Esophagus (tissue), 2 donors: ENCODE measurements around the gene PRRC2A. TPM values are rescaled to one million over a fixed set of nuclear protein-coding genes. Genes with fewer than 3 reads are reported as not detected.

Source experiments
- H3K27ac ChIP-seq, 2 donors: one replicate each; pipeline ENCODE4 v1.5.1; 2013; ENCODE audit warnings: low read depth in 2 of 2, mild to moderate bottlenecking in 2 of 2, inconsistent platforms in 1 of 2, low read length in 1 of 2, moderate library complexity in 1 of 2
- H3K27me3 ChIP-seq, 2 donors: one replicate each; pipeline ENCODE4 v1.6.1; 2013; ENCODE audit warnings: low read length in 2 of 2, control low read depth in 1 of 2, mild to moderate bottlenecking in 1 of 2; ENCODE audit not compliant: insufficient read depth in 2 of 2, control insufficient read depth in 1 of 2
- H3K36me3 ChIP-seq, 2 donors: one replicate each; pipeline ENCODE4 v1.6.1; 2013; ENCODE audit warnings: low read length in 1 of 2; ENCODE audit not compliant: control insufficient read depth in 2 of 2, insufficient read depth in 2 of 2
- H3K4me1 ChIP-seq, 2 donors: one replicate each; pipeline ENCODE4 v1.6.1; 2013; ENCODE audit warnings: low read length in 1 of 2; ENCODE audit not compliant: control insufficient read depth in 2 of 2, insufficient read depth in 2 of 2
- H3K4me3 ChIP-seq, 2 donors: one replicate each; pipeline ENCODE4 v1.5.1; 2013; ENCODE audit warnings: low read length in 2 of 2, mild to moderate bottlenecking in 2 of 2, low read depth in 1 of 2, moderate library complexity in 1 of 2
- H3K9me3 ChIP-seq, 2 donors: one replicate each; pipeline ENCODE4 v1.6.1; 2013; ENCODE audit warnings: mild to moderate bottlenecking in 2 of 2, low read depth in 1 of 2, low read length in 1 of 2, moderate library complexity in 1 of 2; ENCODE audit not compliant: control insufficient read depth in 2 of 2, insufficient read depth in 1 of 2
- WGBS, 2 donors: extraction: QIAGEN DNeasy Blood & Tissue Kit; methylation state at CpG; one replicate each; pipeline ENCODE4 v1.1.7; 2013; 5-methylcytosine and 5-hydroxymethylcytosine counted together
- polyA plus RNA-seq, 2 donors: library from polyadenylated mRNA; stranded (reverse); fragments of 200-250 nt; gene quantifications; one replicate each; pipeline ENCODE4 v1.2.3, GENCODE V29; 2013
- donor health status: healthy with polysubstance abuse.
- donor health status: Bipolar disorder and iron deficiency.

Gene PRRC2A
- polyA plus RNA-seq, 2 donors: 76.6 to 110 TPM

GRCh38 chr6:31677955-31678354 is 57.4 kb downstream of the PRRC2A start:
- no peak overlapping the region for H3K27ac ChIP-seq
- no peaks in the 10 kb centered on the region for H3K9me3 ChIP-seq
- 70 to 79% methylated on average over 8 of the region's 8 CpGs for WGBS, 2 donors
- H3K4me3 ChIP-seq: no peak overlapping the region
- H3K36me3 ChIP-seq: no peaks in the 10 kb centered on the region
- peaks cover 0 to 3% of the 10 kb centered on the region in 2 donors for H3K4me1 ChIP-seq
- H3K27me3 ChIP-seq: no peaks in the 10 kb centered on the region

DNA sequence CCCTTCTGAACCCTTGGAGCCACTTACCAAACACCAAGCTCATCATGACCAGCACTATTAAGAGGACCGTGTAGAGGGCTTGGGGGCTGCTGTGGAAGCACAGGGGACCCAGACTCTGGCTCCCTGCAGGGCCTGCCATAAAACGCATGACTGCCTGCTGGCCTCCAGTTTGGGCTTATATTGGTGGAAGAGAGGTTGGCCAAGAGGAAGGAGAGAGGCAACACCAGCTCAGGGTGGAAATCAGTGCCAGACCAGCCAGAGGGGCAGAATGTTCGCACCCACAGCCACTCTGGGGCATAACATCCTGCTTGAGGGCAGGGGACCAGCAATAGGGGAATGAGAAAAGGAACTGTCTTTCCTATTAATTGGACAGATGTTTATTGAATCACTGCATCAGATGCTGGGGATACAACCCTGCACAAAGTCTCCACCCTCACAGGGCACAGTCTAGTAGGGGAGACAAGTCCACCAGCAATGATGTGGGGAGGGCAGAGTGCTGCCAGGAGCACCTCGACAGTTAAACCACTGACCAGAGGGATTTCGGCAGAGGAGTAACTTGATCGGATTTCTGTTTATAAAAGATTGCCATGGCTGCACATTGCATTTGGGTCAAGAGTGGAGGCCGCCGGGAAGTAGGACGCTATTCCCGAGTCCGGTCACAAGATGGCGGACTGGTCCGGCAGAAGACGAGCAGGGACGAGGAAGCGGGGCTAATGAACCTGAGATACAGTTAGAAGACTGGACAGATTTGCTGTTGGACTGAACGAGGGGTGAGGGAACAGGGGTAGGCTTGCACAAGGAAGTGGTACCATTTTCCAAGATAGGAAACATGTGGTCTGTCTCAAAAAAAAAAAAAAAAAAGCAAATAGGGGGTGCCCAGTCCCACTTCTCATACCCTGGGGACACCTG is 60.0 kb downstream of the PRRC2A start, which contains the start of gene LY6G5C:
TSS of gene LY6G5C (minus strand) at position 842 of the 909 bp plus-strand sequence. CDS start at position 148, 694 bp downstream.
- H3K27ac ChIP-seq: peak within 1 kb of the TSS; percentile 63 to 80
- peaks cover 2 to 3% of the 10 kb centered on the region in 2 donors for H3K36me3 ChIP-seq
- H3K27me3 ChIP-seq: no peaks in the 10 kb centered on the region
- no peaks in the 10 kb centered on the region for H3K9me3 ChIP-seq
- 11% methylated on average over 17 of the region's 17 CpGs for WGBS, 2 donors
- peaks cover 0 to 5% of the 10 kb centered on the region in 2 donors for H3K4me1 ChIP-seq
- H3K4me3 ChIP-seq: peak within 1 kb of the TSS; percentile 51 to 54

DNA sequence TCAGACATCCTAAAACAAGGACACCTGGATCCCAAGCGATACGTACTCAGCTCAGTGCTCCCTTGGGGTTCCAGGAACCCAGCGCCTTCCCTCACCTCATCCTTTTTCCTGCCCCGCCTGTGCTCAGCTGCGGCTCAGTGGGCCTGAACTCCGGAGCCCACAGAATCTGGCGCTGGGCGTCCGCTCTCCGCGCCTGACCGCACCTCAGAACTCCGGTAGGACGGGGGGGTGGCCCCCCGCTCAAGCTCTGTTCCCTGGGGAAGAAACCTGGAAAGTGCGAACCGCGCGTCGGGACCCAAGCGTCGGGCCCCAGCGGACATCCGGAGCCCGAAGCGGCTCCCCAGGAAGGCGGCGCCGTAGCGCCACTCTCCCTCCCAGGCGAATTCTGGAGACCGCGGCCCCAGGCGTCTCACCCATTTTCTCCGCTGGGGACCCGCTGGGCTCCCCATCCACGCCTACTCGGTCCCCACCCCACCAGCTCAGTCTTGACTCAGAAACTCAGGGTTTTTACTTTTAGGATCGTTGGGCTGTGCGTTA is 60.7 kb downstream of the PRRC2A start:
- peak overlapping the region; percentile 63 to 80 for H3K27ac ChIP-seq
- peaks cover 3 to 5% of the 10 kb centered on the region in 2 donors for H3K36me3 ChIP-seq
- H3K27me3 ChIP-seq: no peaks in the 10 kb centered on the region
- peaks cover 0 to 5% of the 10 kb centered on the region in 2 donors for H3K4me1 ChIP-seq
- no peaks in the 10 kb centered on the region for H3K9me3 ChIP-seq
- WGBS, 2 donors: 0 to 1% methylated on average over 40 of the region's 40 CpGs
- peak overlapping the region; percentile 51 to 54 for H3K4me3 ChIP-seq

DNA sequence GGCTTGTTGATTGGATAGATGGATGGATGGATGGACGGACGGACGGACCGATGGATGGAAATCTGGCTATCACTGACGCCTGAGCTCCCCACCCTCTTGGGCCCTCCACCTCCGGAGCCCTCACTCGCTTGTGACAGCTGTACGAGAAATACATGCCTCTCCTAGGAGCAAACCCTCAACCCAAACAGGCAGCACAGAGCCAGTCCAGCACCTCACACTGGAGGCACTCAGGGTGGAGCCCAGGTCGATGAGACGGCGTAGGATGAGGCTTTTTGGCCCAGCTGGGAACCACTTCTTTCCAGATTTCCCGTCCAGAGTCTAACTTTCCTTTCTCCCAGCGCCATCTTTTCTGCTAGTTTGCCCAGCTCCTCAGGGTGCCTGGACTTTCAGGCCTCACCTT is 63.1 kb downstream of the PRRC2A start:
- Histone ChIP-seq H3K9me3 (no peaks in the 10 kb centered on the region), H3K4me3 (no peak overlapping the region), H3K36me3 (peaks cover 19 to 27% of the 10 kb centered on the region in 2 donors), H3K27me3 (no peaks in the 10 kb centered on the region), H3K27ac (no peak overlapping the region), H3K4me1 (peaks cover 0 to 5% of the 10 kb centered on the region in 2 donors)
- 62 to 63% methylated on average over 13 of the region's 13 CpGs for WGBS, 2 donors

DNA sequence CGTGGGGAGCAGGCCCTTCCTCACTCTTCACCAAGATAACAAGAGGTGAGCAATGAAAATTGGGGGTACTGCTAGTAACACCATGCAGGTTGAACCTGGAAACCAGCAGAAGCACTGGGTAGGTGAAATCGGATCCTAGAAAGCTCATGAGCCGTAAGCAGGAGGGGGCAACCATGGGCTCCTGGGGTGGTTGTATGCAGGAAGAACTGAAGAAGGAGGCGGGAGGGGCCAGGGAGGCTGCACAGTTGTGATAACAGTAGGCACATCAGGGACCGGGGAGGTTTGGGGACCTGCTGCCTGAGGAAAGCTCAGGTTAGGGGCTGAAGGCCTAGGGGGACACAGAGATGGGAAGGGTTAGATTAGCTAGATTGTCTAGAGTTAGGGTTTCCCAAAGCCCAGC is 66.0 kb downstream of the PRRC2A start:
- H3K9me3 ChIP-seq: no peaks in the 10 kb centered on the region
- H3K4me1 ChIP-seq: peaks cover 0 to 3% of the 10 kb centered on the region in 2 donors
- peaks cover 30 to 51% of the 10 kb centered on the region in 2 donors for H3K36me3 ChIP-seq
- no peak overlapping the region for H3K4me3 ChIP-seq
- no peaks in the 10 kb centered on the region for H3K27me3 ChIP-seq
- WGBS, 2 donors: 84 to 87% methylated on average over 5 of the region's 5 CpGs
- no peak overlapping the region for H3K27ac ChIP-seq

DNA sequence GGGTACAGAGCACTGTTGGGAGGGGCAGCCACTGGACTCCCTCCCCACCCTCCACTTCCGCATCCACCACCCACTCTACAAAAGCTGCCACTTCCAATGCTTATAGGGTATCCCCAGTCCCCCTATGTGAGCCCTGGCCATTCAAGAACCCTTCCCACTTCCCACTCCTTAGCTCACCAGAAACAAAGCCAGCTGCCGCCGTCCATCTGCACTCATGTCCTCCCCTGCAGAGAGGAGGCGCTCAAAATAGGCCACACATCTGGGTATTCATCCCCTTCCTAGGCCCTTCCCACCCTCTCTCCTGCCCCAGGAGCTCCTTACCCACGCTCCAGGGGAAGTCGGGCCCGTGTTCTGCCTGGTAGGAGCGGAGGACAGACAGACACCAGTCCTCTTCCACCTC is 66.8 kb downstream of the PRRC2A start:
- H3K9me3 ChIP-seq: no peaks in the 10 kb centered on the region
- no peak overlapping the region for H3K27ac ChIP-seq
- peaks cover 30 to 54% of the 10 kb centered on the region in 2 donors for H3K36me3 ChIP-seq
- no peaks in the 10 kb centered on the region for H3K27me3 ChIP-seq
- peaks cover 0 to 3% of the 10 kb centered on the region in 2 donors for H3K4me1 ChIP-seq
- WGBS, 2 donors: 86 to 87% methylated on average over 8 of the region's 8 CpGs
- H3K4me3 ChIP-seq: no peak overlapping the region

Other genes with a start within 250 kb of the PRRC2A start
- gene MICA, start 217.1 kb upstream of the PRRC2A start, polyA plus RNA-seq: 1 to 10 TPM; 8.8 to 9.9 TPM
- gene MICB, start 122.6 kb upstream of the PRRC2A start, polyA plus RNA-seq: under 1 TPM; 0.29 to 0.77 TPM
- not detected for gene MCCD1, start 91.8 kb upstream of the PRRC2A start, polyA plus RNA-seq
- 100 to 1,000 TPM; 181 to 321 TPM for gene DDX39B, start 78.7 kb upstream of the PRRC2A start, polyA plus RNA-seq
- gene ATP6V1G2, start 74.1 kb upstream of the PRRC2A start, polyA plus RNA-seq: under 1 TPM; 0.32 to 0.49 TPM
- 10 to 100 TPM; 16.1 to 20.2 TPM for gene NFKBIL1, start 73.1 kb upstream of the PRRC2A start, polyA plus RNA-seq
- gene LTA, start 48.4 kb upstream of the PRRC2A start, polyA plus RNA-seq: under 1 TPM; 0.10 to 0.14 TPM
- gene TNF, start 45.1 kb upstream of the PRRC2A start, polyA plus RNA-seq: 1 to 10 TPM in 1 of 2 donors, under 1 TPM in 1; 0.71 to 2.4 TPM
- 1 to 10 TPM; 1.8 to 3.0 TPM for gene LTB, start 38.3 kb upstream of the PRRC2A start, polyA plus RNA-seq
- gene LST1, start 34.4 kb upstream of the PRRC2A start, polyA plus RNA-seq: 1 to 10 TPM; 2.8 to 6.9 TPM
- gene NCR3, start 27.7 kb upstream of the PRRC2A start, polyA plus RNA-seq: under 1 TPM in 1 of 2 donors, not detected in 1; 0.07 TPM
- gene AIF1, start 5.5 kb upstream of the PRRC2A start, polyA plus RNA-seq: 10 to 100 TPM in 1 of 2 donors, 1 to 10 TPM in 1; 8.0 to 12.6 TPM
- gene BAG6, start 31.9 kb downstream of the PRRC2A start, polyA plus RNA-seq: 100 to 1,000 TPM; 158 to 259 TPM
- 1 to 10 TPM; 4.3 to 6.0 TPM for gene APOM, start 35.2 kb downstream of the PRRC2A start, polyA plus RNA-seq
- 10 to 100 TPM; 20.6 to 21.1 TPM for gene C6orf47, start 40.1 kb downstream of the PRRC2A start, polyA plus RNA-seq
- gene GPANK1, start 44.3 kb downstream of the PRRC2A start, polyA plus RNA-seq: 10 to 100 TPM; 10.2 to 10.4 TPM
- gene CSNK2B, start 45.4 kb downstream of the PRRC2A start, polyA plus RNA-seq: 100 to 1,000 TPM; 140 to 187 TPM
- 1 to 10 TPM; 5.3 to 7.4 TPM for gene LY6G5B, start 49.3 kb downstream of the PRRC2A start, polyA plus RNA-seq
- 1 to 10 TPM in 1 of 2 donors, under 1 TPM in 1; 0.76 to 1.1 TPM for gene LY6G5C, start 60.4 kb downstream of the PRRC2A start, polyA plus RNA-seq
- 10 to 100 TPM; 30.0 to 40.1 TPM for gene ABHD16A, start 82.6 kb downstream of the PRRC2A start, polyA plus RNA-seq
- not detected for gene LY6G6F, start 86.2 kb downstream of the PRRC2A start, polyA plus RNA-seq
- 1 to 10 TPM in 1 of 2 donors, under 1 TPM in 1; 0.67 to 1.3 TPM for gene LY6G6D, start 94.6 kb downstream of the PRRC2A start, polyA plus RNA-seq
- gene LY6G6C, start 101.0 kb downstream of the PRRC2A start, polyA plus RNA-seq: 10 to 100 TPM; 17.2 to 21.9 TPM
- under 1 TPM; 0.49 to 0.88 TPM for gene MPIG6B, start 102.7 kb downstream of the PRRC2A start, polyA plus RNA-seq
- gene DDAH2, start 108.6 kb downstream of the PRRC2A start, polyA plus RNA-seq: 10 to 100 TPM; 46.5 to 73.3 TPM
- 100 to 1,000 TPM; 258 to 412 TPM for gene CLIC1, start 115.8 kb downstream of the PRRC2A start, polyA plus RNA-seq
- 10 to 100 TPM in 1 of 2 donors, 1 to 10 TPM in 1; 6.3 to 15.8 TPM for gene MSH5, start 119.3 kb downstream of the PRRC2A start, polyA plus RNA-seq
- 1 to 10 TPM; 2.3 to 7.6 TPM for gene SAPCD1, start 141.9 kb downstream of the PRRC2A start, polyA plus RNA-seq
- gene VWA7, start 156.6 kb downstream of the PRRC2A start, polyA plus RNA-seq: 1 to 10 TPM in 1 of 2 donors, under 1 TPM in 1; 0.33 to 1.3 TPM
- gene VARS1, start 175.0 kb downstream of the PRRC2A start, polyA plus RNA-seq: 10 to 100 TPM; 35.7 to 37.3 TPM
- 10 to 100 TPM; 25.6 to 42.9 TPM for gene LSM2, start 186.3 kb downstream of the PRRC2A start, polyA plus RNA-seq
- under 1 TPM; 0.39 to 0.42 TPM for gene HSPA1L, start 194.6 kb downstream of the PRRC2A start, polyA plus RNA-seq
- gene HSPA1A, start 194.8 kb downstream of the PRRC2A start, polyA plus RNA-seq: 100 to 1,000 TPM; 105 to 125 TPM
- 100 to 1,000 TPM in 1 of 2 donors, 10 to 100 TPM in 1; 26.9 to 103 TPM for gene HSPA1B, start 207.0 kb downstream of the PRRC2A start, polyA plus RNA-seq
- gene NEU1, start 242.1 kb downstream of the PRRC2A start, polyA plus RNA-seq: 10 to 100 TPM; 13.6 to 14.6 TPM